ENCODE measurements around the gene ILK. TPM values are rescaled to one million over a fixed set of nuclear protein-coding genes. Genes with fewer than 3 reads are reported as not detected.
A peak's percentile ranks its signal among the peaks of the same experiment; 100 is the strongest.

ILK gene
- total RNA-seq, 1 experiment from 2014 or later = 86.5 TPM

DNA sequence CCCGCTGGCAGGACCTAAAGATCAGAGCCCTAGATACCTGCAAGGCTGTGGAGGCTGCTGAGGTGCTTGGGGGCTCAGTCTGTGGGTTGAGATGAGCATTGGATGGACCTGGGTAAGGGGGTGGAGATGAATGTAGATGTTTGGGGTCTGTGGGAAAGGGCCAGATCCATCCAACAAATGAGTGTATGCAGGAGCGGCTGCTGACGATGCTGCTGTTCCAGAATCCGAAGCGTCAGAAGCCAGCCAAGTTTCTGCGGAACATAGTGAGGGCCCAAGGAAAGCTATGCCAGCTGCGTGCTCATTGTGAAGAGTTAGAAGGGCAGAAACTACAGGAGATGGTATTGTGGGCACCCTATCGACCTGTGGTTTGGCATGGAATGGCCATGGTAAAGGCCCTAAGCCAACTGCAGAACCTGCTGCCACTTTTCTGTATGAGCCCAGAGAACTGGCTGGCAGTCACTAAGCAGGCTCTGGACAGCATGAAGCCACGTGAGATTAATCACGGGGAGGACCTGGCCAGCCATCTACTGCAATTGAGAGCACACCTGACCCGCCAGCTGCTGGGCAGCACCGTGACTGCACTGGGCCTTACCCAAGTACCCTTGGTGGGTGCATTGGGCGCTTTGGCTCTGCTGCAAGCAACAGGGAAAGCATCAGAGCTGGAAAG lies 36.7 kb upstream of the ILK start:
- intact Hi-C loops (cut with micrococcal nuclease; ENCODE audit: unreplicated experiment) = no loop called here
- DNase-seq (ENCODE audit: low spot score) = no peak
- H3K27me3 ChIP-seq (replicated peaks; ENCODE audit: insufficient read depth, low read depth, low read length, poor library complexity) = no peaks in the 10 kb centered on the region
- ChIA-PET CTCF (no interaction called here), POLR2A (ENCODE audit: low non-redundant PET) (no interaction called here)
- no peak overlapping the region for H3K27ac ChIP-seq (ENCODE audit: low read depth, low read length, poor library complexity, severe bottlenecking)
- H3K4me3 ChIP-seq (ENCODE audit: low read depth, low read length, poor library complexity, severe bottlenecking) = no peak overlapping the region
- H3K9me3 ChIP-seq (ENCODE audit: low read depth, low read length, poor library complexity, severe bottlenecking) = no peaks in the 10 kb centered on the region
- H3K4me1 ChIP-seq (ENCODE audit: insufficient read depth, low read length, poor library complexity, severe bottlenecking) = peaks cover 11% of the 10 kb centered on the region
- TF ChIP-seq, protein P1, sequence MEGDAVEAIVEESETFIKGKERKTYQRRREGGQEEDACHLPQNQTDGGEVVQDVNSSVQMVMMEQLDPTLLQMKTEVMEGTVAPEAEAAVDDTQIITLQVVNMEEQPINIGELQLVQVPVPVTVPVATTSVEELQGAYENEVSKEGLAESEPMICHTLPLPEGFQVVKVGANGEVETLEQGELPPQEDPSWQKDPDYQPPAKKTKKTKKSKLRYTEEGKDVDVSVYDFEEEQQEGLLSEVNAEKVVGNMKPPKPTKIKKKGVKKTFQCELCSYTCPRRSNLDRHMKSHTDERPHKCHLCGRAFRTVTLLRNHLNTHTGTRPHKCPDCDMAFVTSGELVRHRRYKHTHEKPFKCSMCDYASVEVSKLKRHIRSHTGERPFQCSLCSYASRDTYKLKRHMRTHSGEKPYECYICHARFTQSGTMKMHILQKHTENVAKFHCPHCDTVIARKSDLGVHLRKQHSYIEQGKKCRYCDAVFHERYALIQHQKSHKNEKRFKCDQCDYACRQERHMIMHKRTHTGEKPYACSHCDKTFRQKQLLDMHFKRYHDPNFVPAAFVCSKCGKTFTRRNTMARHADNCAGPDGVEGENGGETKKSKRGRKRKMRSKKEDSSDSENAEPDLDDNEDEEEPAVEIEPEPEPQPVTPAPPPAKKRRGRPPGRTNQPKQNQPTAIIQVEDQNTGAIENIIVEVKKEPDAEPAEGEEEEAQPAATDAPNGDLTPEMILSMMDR (conservative IDR thresholded peaks at IDR 0.05; ENCODE audit: low read depth, low read length) = no peak
- BruUV-seq (replicated peaks) = no TSS peak
- H3K36me3 ChIP-seq (ENCODE audit: insufficient read depth, low read length, poor library complexity, severe bottlenecking) = no peaks in the 10 kb centered on the region

DNA sequence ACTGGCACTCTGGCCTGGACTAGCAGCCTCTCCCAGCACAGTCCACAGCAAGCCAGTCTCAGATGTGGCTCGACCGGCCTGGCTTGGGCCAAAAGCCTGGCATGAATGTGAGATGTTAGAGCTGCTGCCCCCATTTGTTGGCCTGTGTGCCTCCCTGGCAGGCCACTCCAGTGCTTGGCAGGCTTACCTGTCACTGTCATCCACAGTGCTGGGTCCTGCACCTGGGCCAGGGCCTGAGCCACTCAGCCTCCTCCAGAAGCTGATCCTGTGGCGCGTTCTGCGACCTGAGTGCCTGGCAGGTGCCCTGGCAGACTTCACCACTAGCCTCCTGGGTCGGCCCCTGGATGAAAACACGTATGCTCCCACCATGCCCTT lies 36.2 kb upstream of the ILK start:
- DNase-seq (ENCODE audit: low spot score) = no peak
- Histone ChIP-seq H3K27me3 (replicated peaks; ENCODE audit: insufficient read depth, low read depth, low read length, poor library complexity) (no peaks in the 10 kb centered on the region), H3K27ac (ENCODE audit: low read depth, low read length, poor library complexity, severe bottlenecking) (no peak overlapping the region), H3K9me3 (ENCODE audit: low read depth, low read length, poor library complexity, severe bottlenecking) (no peaks in the 10 kb centered on the region), H3K36me3 (ENCODE audit: insufficient read depth, low read length, poor library complexity, severe bottlenecking) (no peaks in the 10 kb centered on the region), H3K4me1 (ENCODE audit: insufficient read depth, low read length, poor library complexity, severe bottlenecking) (peaks cover 11% of the 10 kb centered on the region), H3K4me3 (ENCODE audit: low read depth, low read length, poor library complexity, severe bottlenecking) (no peak overlapping the region)
- intact Hi-C loops (cut with micrococcal nuclease; ENCODE audit: unreplicated experiment) = no loop called here
- POLR2A ChIA-PET (ENCODE audit: low non-redundant PET) = no interaction called here
- BruUV-seq (replicated peaks) = no TSS peak
- CTCF ChIA-PET = no interaction called here
- TF ChIP-seq, protein P1 (conservative IDR thresholded peaks at IDR 0.05; ENCODE audit: low read depth, low read length) = no peak
- no peak for TF ChIP-seq EZH2 (IDR thresholded peaks at IDR 0.05; ENCODE audit: borderline replicate concordance, low read depth, low read length, poor library complexity, severe bottlenecking)

DNA sequence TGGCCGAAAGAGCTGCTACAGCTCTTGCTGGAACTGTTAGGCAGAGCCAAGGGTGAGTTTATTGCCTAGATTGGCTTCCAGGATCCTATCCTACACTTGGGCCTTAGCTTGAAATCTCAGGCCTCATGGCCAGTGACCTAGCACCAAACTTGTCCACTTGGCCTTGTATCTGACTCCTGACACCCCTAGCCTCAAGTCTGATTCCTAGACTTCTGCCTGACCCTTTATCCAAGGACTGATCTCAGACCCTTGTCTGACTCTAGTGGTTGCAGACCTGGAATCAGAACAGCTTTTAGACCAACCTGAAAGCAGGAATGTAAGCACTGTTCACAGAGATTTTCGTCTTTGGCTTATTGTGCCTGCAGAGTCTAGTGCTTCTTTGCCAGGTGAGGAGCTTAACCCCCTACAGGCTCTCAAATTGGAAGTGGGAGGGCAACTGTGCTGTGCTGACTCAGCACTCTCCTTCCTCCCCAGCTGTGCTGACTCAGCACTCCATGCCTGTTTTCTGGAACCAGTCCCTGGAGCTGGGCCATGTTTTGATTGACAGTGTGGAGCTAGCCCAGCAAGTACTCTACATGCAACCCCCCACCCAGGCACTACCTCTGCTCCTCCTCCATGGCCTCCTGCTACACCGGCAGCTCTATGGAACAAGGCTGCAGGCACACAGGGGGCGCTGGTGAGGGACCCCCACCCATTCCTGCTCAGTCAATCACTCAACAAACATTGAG lies 35.2 kb upstream of the ILK start:
- Histone ChIP-seq H3K27ac (ENCODE audit: low read depth, low read length, poor library complexity, severe bottlenecking) (no peak overlapping the region), H3K27me3 (replicated peaks; ENCODE audit: insufficient read depth, low read depth, low read length, poor library complexity) (no peaks in the 10 kb centered on the region), H3K4me1 (ENCODE audit: insufficient read depth, low read length, poor library complexity, severe bottlenecking) (peaks cover 11% of the 10 kb centered on the region), H3K9me3 (ENCODE audit: low read depth, low read length, poor library complexity, severe bottlenecking) (no peaks in the 10 kb centered on the region), H3K4me3 (ENCODE audit: low read depth, low read length, poor library complexity, severe bottlenecking) (no peak overlapping the region), H3K36me3 (ENCODE audit: insufficient read depth, low read length, poor library complexity, severe bottlenecking) (no peaks in the 10 kb centered on the region)
- CTCF ChIA-PET = no interaction called here
- BruUV-seq (replicated peaks) = no TSS peak
- POLR2A ChIA-PET (ENCODE audit: low non-redundant PET) = no interaction called here
- TF ChIP-seq EZH2 (IDR thresholded peaks at IDR 0.05; ENCODE audit: borderline replicate concordance, low read depth, low read length, poor library complexity, severe bottlenecking) = no peak
- TF ChIP-seq, protein P1 (conservative IDR thresholded peaks at IDR 0.05; ENCODE audit: low read depth, low read length) = peak; percentile 31; the same call in 1 of the 2 replicates
- DNase-seq (ENCODE audit: low spot score) = peak; percentile 85
- intact Hi-C loops (cut with micrococcal nuclease; ENCODE audit: unreplicated experiment) = no loop called here
